GM21526 (cell line): Measurements from ENCODE around the gene PPIF.

ENCODE experiments used
- ATAC-seq: cut with Tn5 transposase; IDR thresholded peaks from one replicate; pipeline ENCODE4 v1.9.1; 2021; ENCODE audit warnings: moderate library complexity; ENCODE audit not compliant: unreplicated experiment, low FRiP score

PPIF gene

DNA sequence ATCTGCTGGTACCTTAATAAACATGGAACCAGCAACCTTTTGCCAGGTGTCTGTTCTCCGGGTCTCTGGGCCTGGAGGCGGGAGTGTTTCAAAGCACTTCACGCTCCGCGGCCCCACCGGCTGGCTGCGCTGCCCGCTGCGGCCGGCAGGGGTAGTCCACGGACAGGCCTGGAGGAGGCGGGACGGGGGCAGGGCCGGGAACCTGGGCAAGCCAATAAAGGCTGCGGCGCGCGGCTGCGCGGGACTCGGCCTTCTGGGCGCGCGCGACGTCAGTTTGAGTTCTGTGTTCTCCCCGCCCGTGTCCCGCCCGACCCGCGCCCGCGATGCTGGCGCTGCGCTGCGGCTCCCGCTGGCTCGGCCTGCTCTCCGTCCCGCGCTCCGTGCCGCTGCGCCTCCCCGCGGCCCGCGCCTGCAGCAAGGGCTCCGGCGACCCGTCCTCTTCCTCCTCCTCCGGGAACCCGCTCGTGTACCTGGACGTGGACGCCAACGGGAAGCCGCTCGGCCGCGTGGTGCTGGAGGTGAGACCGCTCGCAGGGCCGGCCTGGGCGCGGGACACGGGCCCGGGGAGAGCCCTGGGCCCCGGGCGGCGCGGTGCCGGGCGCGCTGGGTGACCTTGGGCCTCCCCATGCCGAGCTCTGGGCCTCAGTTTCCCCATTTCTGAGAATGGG, at the start of gene PPIF:
Gene PPIF, plus strand, starts transcription at position 244 of the 668 bp plus-strand sequence. Its CDS starts 80 bp downstream, at position 324.
- ATAC-seq, result peak; percentile 87

DNA sequence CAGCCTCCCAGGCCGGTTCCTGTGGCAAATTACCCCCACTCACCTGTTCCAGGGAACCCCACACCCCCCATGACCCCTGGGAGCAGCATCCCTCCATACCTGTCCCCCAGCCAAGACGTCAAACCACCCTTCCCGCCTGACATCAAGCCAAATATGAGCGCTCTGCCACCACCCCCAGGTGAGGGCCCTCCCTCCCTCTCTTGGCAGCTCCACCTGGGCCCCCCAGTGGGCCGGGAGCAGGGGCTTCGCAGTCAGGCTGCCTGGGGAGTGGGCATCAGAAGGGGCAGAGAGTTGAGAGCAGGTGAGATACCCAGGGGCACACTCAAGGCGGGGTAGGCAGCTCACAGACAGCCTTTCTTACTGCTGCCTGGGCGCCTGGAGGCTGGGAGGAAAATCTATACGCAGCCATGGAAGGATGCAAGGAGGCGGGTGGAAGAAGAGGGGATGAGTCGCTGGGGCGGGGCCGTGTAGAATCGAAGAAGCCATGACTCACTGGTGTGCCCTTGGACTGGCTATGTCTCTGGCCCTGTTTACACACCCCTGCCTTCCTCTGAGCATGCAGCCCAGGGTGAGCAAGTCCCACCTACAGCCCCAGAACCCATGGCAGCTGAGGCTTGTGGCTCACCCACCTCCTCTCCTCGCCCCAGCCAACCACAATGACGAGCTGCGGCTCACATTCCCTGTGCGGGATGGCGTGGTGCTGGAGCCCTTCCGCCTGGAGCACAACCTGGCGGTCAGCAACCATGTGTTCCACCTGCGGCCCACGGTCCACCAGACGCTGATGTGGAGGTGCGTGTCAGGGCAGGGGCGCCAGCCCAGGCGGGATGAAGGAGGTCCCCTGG, 48.6 kb upstream of the PPIF start:
- no peak for ATAC-seq

- ATAC-seq, result no peak
These were observed 47.6 kb upstream of the PPIF start for GRCh38 chr10:79299397-79300241.

DNA sequence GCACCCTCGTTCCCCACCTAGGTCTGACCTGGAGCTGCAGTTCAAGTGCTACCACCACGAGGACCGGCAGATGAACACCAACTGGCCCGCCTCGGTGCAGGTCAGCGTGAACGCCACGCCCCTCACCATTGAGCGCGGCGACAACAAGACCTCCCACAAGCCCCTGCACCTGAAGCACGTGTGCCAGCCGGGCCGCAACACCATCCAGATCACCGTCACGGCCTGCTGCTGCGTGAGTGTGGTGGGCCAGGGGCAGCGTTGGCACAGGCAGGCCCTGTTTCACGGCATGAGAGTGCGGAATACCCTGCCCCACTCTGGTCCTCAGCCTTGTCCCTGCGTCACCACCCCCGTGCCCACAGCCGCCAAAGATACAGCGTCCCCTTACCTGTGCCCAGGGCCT, 46.6 kb upstream of the PPIF start:
- ATAC-seq, result no peak

DNA sequence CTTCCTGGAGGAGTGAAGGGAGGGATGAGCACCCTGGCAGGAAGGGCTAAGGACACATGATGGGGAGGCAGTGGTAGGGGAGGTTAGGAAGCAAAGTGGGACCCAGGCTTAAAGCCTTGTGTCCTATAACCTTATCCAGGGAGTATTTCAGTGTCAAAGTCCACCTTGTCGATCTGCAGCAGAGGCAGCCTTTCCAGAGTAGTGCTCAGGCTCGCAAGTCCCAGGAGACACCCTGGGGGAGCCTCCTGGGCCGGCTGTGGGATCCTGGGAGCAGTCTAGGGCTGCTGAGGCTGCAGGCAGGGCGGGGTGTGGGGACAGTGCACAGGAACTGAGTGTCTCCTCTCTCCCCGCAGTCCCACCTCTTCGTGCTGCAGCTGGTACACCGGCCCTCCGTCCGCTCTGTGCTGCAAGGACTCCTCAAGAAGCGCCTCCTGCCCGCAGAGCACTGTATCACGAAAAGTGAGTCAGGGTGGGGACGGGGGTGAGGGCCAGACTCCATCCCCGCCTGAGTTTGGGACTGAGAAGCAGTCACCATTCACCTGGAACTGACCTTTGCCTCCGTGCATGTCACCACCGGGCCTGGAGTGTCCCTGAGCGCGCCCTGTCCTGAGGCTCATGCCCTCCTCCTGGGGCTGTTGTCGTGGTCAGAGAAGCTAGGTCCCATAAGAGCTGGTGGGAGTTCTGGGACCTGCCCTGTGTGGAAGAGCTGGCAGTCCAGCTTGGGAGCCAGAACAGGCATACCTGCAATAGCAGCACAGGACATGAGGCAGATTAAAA, 45.3 kb upstream of the PPIF start:
- no peak for ATAC-seq

DNA sequence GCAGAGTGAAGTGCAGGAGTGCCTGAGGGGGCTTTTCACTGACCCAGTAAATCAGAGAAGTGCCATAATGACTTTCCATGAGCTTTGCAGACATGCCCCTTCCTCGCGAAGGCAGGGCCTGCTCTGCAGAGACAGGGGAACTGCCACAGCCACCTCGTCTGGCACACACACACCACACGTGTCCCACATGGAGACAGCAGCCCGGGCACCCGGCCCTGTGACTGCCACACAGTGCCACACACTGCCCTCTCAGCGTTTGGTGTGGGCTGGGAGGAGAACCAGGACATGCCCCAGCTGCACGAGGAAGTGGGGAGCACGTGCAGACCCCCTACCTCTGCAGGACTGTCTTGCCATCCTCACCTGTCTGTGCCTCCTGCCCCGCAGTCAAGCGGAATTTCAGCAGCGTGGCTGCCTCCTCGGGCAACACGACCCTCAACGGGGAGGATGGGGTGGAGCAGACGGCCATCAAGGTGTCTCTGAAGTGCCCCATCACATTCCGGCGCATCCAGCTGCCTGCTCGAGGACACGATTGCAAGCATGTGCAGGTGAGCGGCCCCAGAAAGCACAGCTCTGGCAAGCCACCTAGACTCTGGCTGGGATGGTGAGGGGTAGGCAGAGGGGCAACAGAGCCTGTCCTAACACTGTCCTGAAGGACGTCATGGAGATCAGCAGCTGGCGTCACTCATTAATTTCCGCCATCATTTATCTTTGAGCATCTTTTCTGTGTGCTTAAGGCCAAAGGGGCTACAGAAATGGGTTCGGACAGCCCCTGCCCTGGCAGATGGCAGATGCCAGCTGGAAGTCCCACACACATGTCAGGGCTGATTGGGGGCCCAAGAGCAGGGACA, 43.4 kb upstream of the PPIF start:
- ATAC-seq, result no peak

DNA sequence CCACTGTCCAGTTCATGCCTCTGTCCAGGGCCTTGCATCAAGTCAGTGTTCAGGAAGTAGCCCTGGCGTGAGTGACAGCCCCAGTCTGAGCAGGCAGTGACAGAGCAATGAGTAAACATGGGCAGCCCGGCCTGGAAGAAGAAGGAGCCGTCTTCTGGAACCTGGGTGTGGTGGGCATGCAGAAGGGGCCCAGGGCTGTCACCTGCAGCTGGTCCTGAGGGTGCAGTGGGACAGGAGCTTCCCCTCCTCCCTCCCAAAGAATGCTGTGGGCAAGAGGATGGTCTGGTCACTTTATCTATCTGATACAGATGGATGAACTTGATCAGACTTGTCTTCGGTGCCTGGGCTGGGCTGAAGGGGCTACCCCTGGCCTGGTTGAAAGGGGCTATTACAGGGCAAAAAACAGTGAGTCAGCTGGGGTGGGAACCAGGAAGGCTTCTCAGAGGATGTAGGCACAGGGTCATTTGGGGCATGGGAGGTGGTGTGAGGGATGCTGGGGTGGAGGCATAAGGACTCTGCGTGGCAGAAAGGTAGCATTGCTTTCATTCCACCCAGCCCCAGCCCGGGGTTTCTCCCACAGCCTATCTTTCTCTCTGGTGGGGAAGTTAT, 42.7 kb upstream of the PPIF start:
- ATAC-seq, result no peak

DNA sequence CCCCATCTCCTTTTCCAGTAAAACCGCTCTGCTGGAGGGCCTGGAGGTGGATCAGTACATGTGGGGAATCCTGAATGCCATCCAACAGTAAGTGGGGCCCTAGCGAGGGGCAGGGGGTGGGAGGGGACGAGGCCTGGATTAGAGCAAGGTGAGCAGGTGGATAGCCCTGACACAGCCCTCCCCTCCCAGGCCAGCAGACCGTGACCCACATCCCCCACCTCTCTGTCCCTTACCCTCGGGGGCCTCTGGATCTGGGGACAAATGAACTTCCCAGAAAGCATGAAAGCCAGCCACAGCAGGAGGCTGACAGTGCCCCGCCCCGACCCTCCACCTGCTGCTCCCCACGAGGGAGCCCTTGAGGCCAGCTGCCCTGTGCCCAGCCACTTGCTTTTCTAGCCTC, 41.8 kb upstream of the PPIF start:
- no peak for ATAC-seq

GRCh38 chr10:79305988-79306387, 41.3 kb upstream of the PPIF start:
- ATAC-seq, result no peak

GRCh38 chr10:79306644-79307220, 40.5 kb upstream of the PPIF start:
- ATAC-seq, result no peak

- ATAC-seq, result no peak
These were observed 39.3 kb upstream of the PPIF start for GRCh38 chr10:79308016-79308415.

GRCh38 chr10:79308969-79309665, 38.2 kb upstream of the PPIF start:
- no peak for ATAC-seq

DNA sequence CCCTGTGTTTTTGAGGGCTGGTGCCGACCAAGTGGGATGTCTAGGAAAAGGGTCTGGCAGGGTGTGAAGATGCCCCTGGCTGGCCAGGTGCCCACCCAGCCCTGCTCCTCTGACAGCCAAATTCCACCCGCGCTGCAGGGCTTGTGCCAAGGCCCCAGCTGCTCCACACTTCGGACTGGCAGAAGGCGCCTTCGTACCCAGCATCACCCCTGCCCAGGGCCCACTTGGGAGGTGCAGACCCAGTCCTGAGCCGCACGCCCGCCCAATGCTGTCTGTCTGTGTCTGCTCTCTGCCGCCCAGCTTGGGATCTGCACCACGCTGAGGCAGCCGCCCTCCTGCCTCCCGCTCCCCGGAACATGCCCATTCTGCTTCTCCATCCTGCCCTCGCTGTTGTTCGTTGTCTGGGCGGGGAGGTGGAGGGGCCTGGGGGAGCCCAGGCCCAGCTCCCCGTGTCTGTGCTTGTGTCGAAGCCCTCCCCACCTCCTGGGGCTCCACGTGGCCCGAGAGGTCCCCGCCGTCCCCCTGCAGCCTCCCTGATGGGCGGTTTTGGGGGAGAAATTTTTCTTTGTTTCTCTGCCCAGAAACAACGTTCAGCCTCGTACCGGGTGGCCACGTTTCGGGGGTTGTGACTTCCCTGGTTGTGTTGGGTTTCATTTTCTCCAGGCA, 36.9 kb upstream of the PPIF start:
- ATAC-seq, result no peak

GRCh38 chr10:79310911-79311573, 36.2 kb upstream of the PPIF start:
- ATAC-seq, result no peak

GRCh38 chr10:79311581-79312407, 35.5 kb upstream of the PPIF start:
- no peak for ATAC-seq

DNA sequence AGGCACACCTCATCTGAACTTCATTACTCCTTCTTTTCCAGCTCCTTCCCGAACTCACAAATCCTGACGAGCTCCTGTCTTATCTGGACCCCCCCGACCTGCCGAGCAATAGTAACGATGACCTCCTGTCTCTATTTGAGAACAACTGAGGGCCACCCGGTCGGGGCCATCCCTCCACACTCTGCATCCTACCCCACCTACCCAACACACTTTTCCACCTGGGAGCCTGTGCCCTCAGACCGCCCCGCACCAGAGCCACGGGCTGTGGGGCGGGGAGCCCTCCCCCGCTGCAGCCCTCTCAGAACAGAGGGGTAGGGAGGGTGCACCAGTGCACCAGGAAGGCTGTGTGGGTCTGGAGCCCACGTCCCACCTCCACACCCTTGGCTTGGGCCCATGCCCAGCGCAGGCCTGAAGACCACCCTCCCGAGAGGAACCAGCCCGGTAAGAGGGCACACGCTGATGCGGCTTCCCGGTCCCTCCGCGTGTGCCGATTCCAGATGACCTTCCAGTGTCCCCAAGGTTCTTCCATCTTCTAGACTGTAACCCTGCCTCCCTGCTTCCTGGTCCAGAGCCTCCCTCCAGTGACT, 34.6 kb upstream of the PPIF start:
- no peak for ATAC-seq
